HG03442 (cell line): ENCODE results near the gene TMEM184B.
"Not testable (repeated sequence)": the region's sequence is repeated elsewhere in the genome, so short reads cannot be mapped to it uniquely, and the experiment has no call there.

Experiments
- ATAC-seq: cut with Tn5 transposase; IDR thresholded peaks from one replicate; pipeline ENCODE4 v1.9.1; 2021; ENCODE audit warnings: mild to moderate bottlenecking, moderate library complexity; ENCODE audit not compliant: unreplicated experiment

TMEM184B gene

GRCh38 chr22:38249803-38250642 is 22.8 kb downstream of the TMEM184B start:
- no peak for ATAC-seq

- no peak for ATAC-seq
Observed at GRCh38 chr22:38249301-38249700, 23.5 kb downstream of the TMEM184B start.

- ATAC-seq: no peak
Observed at GRCh38 chr22:38248280-38248679, 24.5 kb downstream of the TMEM184B start.

GRCh38 chr22:38247713-38248112 is 25.1 kb downstream of the TMEM184B start:
- ATAC-seq: no peak

GRCh38 chr22:38246692-38247091 is 26.1 kb downstream of the TMEM184B start:
- ATAC-seq: no peak

- no peak for ATAC-seq
Observed at GRCh38 chr22:38246046-38246658, 26.7 kb downstream of the TMEM184B start.

- no peak for ATAC-seq
Observed at GRCh38 chr22:38244106-38244505, 28.7 kb downstream of the TMEM184B start.

- no peak for ATAC-seq
Observed at GRCh38 chr22:38243007-38243765, 29.6 kb downstream of the TMEM184B start.

GRCh38 chr22:38240734-38241252 is 32.0 kb downstream of the TMEM184B start:
- ATAC-seq: no peak

- ATAC-seq: no peak
Observed at GRCh38 chr22:38239101-38239761, 33.6 kb downstream of the TMEM184B start.

GRCh38 chr22:38238519-38239071 is 34.2 kb downstream of the TMEM184B start:
- no peak for ATAC-seq

- ATAC-seq: no peak
Observed at GRCh38 chr22:38236786-38237185, 36.0 kb downstream of the TMEM184B start.

GRCh38 chr22:38235240-38235850 is 37.5 kb downstream of the TMEM184B start:
- ATAC-seq: no peak

- ATAC-seq: not testable (repeated sequence)
Observed at GRCh38 chr22:38233856-38234255, 39.0 kb downstream of the TMEM184B start.

- ATAC-seq: no peak
Observed at GRCh38 chr22:38233427-38233826, 39.4 kb downstream of the TMEM184B start.

GRCh38 chr22:38232196-38232595 is 40.6 kb downstream of the TMEM184B start:
- ATAC-seq: no peak

GRCh38 chr22:38230916-38231315 is 41.9 kb downstream of the TMEM184B start:
- ATAC-seq: no peak

GRCh38 chr22:38230108-38230825 is 42.5 kb downstream of the TMEM184B start:
- no peak for ATAC-seq
